Stimulated activated CD4-positive, alpha-beta T cell treated with anti-CD3 and anti-CD28 coated beads, TNF-alpha, amount 100 ng/mL, for 1 hour (primary cell): ENCODE data around the gene PNPLA7.

ENCODE experiments used
- DNase-seq, 3 donors: peaks; one replicate each; pipeline ENCODE4 v3.0.0-alpha.2; 2020; ENCODE audit warnings: low read depth in 3 of 3, low spot score in 1 of 3

PNPLA7 gene

DNA sequence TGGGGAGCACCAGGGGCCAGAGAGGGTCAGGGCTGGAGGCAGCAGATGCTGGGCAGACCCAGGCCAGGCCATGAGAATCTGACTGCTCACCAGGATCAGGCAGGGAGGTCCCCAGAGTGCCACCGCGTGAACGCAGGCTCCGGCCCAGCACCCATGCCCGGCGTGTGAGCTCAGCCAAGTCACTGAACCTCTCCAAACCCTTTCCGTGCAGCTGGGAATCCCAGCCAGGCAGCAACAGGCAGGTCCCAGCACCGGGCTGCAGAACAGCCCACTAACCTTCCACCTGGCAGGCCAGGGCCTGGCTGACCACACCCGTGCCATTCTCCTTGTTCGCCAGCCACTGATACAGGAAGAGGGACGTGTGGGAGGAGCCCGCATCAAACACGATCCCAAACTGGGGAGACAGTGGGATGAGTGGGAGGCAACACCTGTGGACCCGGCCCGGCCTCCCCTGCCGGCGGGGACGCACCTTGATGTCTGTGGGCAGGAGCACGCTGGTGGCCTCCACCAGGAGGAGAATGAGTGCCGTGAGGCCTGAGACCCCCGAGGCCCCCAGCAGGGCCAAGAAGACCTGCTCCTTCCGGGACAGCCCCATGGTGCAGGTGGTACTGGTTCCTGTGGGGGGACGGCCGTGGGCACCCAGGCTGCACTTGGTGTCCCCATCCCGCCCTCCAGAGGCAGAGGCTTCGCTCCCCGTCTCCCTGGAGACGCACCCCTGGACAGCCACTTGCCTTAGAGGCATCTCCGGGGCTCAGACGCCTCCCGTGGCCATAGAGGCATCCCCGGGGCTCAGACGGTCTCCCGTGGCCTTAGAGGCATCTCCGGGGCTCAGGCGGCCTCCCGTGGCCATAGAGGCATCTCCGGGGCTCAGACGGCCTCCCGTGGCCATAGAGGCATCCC lies 112.3 kb downstream of the PNPLA7 start:
- DNase-seq = no peak

DNA sequence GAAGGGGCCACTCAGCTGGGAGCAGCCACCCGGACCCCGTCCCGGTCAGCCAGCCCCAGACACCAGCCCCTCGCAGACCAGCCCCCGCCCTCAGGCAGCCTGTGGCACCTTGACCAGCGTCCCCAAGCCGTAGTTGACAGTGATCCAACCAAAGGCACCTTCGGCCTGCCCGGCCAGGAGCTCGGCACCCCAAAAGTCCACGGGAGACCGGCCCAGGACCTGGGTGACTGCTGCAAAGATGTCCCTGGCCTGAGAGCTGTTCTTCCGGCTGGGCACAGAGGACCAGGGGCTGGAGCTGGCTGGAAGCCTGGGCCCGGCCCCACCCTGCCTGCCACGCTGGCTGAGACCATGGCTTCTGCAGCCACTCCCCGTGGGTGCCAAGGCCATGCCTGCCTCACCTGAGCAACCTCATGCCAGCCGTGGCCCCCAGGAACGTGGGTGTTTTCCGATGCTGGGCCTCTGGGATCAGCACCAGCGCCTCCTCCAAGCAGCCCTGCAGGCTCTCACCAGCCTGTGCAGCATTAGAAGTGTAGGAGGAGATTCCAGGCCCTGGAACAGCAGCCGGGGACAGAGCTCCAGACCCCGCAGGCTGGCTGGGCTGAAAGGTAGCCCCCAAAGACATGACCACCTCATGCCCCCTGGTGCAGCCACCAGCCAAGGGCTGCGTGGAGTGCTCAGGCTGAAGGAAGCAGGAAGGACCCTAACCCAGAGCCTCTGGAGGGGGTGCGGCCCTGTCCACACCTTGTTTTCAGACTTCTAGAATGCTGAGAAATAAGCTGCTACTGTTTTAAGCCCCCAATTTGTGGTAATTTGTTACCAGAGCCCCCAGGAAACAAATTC lies 113.2 kb downstream of the PNPLA7 start:
- DNase-seq = no peak

GRCh38 chr9:137435980-137436760 lies 114.0 kb downstream of the PNPLA7 start:
- no peak for DNase-seq

DNA sequence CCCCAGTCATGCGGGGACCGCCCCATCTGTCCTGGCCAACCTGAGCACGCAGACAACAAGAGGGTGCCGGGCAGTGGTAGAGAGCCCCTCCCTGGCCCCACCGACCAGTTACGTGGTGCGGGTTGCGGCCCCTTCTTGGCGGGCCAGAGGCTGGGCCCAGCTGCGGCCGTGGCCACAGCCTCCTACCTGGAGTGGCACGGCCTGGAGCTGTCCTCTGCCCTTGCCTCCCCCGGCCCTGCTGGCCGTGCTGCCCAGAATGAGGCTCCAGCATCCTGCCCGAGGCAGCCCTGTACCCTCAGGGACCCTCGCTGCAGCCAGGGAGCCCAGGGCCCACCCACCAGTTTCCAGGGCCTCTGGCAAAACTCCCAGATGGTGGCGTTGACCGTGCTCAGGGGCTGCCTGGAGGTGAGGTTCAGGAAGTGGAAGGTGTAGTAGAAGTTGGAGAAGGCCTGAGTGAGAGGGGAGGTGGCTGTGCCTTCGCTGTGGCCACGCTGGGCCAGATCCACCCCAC lies 114.8 kb downstream of the PNPLA7 start:
- DNase-seq = no peak

DNA sequence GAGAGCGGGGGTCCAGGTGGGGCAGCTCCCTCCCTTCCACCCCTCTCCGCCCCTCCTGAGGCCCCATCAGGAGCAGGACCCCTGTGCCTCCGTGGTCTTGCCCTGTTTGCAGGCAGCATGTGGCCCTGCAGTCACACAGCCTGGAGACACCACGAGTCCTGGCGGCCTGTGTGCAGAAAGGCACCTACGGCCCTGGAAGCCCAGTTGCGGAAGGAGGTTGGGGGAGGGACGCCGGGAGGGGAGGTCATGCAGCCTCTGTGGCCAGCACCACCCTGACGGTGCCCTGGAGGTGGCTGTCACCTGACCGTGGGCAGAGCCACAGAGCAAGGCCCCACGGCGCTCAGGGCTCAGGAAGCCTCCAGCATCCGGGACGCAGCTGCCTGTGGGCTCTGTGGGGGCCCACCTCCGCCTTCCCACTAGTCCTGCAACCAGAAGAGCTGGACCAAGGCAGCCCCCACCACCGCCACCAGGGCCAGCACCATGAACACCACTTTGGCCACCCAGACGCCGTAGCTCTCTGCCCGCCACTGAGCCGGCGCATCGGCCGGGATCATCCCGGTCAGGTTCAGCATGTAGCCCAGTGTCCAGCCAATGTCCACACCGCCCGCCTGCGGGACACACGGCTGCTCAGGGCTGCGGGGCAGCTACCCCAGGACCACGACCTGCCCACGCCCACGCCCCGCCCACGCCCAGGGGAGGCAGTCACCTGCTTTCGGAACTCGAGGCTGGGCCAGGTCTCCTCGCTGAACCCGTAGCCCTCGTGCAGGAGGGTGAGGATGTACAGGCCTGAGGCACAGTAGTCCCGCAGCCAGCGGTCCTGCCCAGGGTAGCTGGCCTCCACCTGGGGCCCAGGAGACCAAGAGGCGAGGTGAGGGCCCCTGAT lies 115.5 kb downstream of the PNPLA7 start:
- DNase-seq = no peak

DNA sequence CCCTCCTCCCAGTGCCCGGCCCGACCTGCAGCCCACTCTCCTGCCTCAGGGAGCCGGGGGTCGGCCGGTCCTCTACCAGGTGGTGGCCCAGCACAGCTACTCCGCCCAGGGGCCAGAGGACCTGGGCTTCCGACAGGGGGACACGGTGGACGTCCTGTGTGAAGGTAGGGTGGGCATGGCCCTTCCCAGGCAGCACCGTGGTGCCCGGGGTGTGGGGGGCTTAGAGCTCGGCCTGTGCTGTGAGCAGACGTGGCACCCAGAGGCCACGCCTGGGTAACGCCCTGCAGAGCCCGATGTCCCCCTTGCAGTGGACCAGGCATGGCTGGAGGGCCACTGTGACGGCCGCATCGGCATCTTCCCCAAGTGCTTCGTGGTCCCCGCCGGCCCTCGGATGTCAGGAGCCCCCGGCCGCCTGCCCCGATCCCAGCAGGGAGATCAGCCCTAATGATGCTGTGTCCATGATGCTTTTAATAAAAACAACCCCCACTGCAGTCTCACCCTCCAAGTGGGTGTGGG lies 116.2 kb downstream of the PNPLA7 start:
- no peak for DNase-seq

GRCh38 chr9:137433349-137433915 lies 116.8 kb downstream of the PNPLA7 start:
- DNase-seq = no peak

- DNase-seq = no peak
Measured at GRCh38 chr9:137432687-137433348, 117.4 kb downstream of the PNPLA7 start.

DNA sequence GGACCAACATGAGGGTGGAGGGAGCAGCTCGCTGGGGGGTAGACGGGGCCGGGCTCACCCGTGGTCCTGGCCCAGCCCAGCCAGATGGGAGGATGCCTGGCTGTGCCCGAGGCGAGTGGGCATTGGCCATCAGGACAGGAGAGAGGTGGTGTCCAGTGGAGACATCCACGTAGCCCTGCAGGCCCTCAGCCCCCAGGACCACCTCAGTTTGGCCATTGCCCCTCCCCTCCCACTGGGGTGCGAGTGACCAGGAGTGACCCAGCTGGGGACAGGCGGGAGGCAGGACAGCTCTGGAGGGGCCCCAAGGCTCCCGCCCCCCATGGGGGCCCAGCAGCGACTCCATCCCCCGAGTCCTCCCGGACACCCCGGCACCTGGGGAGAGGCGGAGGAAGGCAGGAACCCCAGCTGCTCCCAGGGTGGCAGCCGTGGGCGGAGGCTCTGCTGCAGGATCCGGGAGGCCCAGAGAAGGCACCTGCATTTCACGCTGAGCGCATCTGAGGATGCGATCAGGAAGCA lies 118.7 kb downstream of the PNPLA7 start:
- no peak for DNase-seq

DNA sequence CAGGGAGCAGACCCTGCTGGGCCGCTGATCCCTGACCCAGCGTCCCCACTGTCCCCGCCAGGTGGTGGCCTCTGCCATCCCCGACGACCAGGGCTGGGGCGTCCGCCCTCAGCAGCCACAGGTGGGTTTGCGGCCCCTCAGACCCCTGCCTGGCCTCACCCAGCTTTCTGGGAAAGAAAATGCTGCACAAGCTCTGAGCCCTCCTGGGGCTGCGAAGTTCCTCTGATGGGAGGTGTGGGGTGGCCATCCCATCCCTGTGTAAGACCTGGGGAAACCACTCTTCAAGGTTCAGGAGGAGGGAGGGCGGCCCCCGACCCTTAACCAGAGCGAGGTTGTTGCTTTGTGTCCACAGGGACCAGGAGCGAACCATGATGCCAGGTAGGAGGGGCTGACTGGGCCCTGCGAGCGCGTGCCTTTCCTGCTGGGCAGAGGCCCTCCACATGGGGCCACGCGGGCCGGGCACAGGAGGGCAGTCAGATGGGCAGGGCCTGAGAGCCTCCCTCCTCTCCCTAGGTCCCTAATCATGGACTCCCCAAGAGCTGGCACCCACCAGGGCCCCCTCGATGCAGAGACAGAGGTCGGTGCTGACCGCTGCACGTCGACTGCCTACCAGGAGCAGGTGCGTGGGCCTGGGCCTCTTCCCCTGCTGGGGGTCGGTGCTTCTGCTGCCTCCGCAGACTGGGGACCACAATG lies 119.3 kb downstream of the PNPLA7 start:
- no peak for DNase-seq

- no peak for DNase-seq
Measured at GRCh38 chr9:137429974-137430722, 120.1 kb downstream of the PNPLA7 start.

- DNase-seq = no peak
Measured at GRCh38 chr9:137429546-137429890, 120.7 kb downstream of the PNPLA7 start.

- no peak for DNase-seq
Measured at GRCh38 chr9:137428841-137429545, 121.2 kb downstream of the PNPLA7 start.

- no peak for DNase-seq
Measured at GRCh38 chr9:137428311-137428630, 121.9 kb downstream of the PNPLA7 start.

DNA sequence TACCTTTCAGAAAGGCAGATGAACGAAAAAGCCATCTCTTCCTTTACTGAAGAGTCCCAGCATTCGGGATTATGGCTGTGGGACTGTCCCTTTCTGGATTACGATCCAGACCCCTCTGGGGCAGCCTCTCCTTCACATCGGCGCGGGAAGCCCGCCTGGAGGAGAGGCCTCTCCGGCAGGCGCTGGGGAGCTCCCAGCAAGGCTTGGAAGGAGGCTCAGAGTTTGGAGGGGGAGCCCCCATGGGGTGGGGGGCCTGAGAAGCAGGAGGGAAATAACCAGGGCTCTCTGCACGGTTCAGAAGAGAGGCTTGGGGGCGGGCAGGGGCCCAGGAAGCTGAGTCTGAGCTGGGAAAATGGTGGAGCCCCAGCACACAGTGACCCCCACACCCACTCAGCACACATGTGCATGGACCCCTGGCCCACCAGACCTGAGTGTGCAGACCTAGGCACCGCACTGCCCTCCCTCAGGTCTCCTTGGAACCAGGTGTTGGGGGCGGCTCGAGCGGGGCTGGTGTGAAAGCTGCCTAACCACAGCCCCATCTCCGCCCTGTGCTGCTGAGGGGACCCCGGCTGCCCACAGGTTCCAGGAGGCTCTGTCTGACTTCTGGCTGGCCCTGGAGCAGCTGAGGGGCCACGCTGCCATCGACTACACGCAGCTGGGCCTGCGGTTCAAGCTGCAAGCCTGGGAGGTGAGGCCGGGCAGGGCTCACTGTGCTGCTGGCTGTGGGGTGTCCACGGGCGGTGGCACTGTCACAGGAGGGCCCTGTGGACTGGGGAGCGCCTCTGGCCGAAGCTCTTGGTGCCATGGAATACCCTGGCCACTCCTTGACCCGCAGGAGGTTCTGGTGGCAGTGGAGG lies 122.5 kb downstream of the PNPLA7 start:
- DNase-seq = no peak

DNA sequence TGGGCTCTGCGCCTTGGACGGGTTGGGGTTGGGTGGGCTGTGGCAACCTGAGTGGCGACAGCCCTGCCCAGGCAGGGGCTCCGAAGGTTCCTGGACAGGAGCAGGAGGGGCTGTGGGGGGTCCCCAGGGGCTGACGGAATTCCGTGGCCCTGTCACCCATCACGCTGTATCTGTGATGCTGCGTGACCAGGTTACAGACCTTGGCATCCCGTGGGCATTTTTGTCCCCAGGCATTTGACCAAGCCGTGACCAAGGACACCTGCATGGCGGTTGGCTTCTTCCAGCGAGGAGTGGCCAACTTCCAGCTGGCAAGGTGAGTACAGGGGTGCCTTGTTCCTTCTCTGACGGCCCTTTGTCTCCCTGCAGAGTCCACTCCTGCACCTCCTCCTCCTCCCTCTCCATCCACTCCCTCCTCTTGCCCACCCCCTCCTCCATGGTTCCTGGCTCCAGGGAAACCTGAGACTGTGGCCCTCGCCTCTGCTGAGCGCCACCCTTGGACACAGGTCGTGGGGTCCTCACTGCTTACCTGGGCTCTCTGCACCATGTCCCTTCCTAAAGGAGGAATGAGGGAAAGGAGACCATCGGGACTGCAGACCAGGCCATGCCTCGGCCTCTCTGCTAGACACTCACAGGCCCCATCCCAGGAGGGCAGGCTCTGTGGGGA lies 124.1 kb downstream of the PNPLA7 start:
- no peak for DNase-seq
